ENCODE data around the gene XRN2. TPM values are rescaled to one million over a fixed set of nuclear protein-coding genes. Genes with fewer than 3 reads are reported as not detected.
A peak's percentile ranks its signal among the peaks of the same experiment; 100 is the strongest.

XRN2 gene
- total and polyA plus RNA-seq, 2 of the 13 experiments (the other 11 are each of a cell fraction or from before 2014, with no cell fraction given): 90.3 to 171 TPM

- TF ChIP-seq ZNF788 (CRISPR knock-in tag; IDR thresholded peaks at IDR 0.05; ENCODE audit: borderline replicate concordance) (peak; percentile 89; the same call in 1 of the 2 replicates), YY1 (IDR thresholded peaks at IDR 0.05; ENCODE audit: insufficient read depth, insufficient replicate concordance, low read depth, low read length) (peak; percentile 87), NBN (conservative IDR thresholded peaks at IDR 0.05) (no peak), EEA1 (CRISPR knock-in tag; IDR thresholded peaks at IDR 0.05; ENCODE audit: borderline replicate concordance) (peak; percentile 97), MTF1 (CRISPR knock-in tag; IDR thresholded peaks at IDR 0.05) (0 out of 2 replicates have a peak, but pooled peaks have one; percentile 42), ZNF282 (IDR thresholded peaks at IDR 0.05; ENCODE audit: partially characterized antibody) (no peak), NR2F2 (IDR thresholded peaks at IDR 0.05; ENCODE audit: borderline replicate concordance, low read depth) (peak; percentile 9; the same call in 1 of the 2 replicates), SALL2 (CRISPR knock-in tag; IDR thresholded peaks at IDR 0.05) (peak; percentile 95), ZNF777 (CRISPR knock-in tag; IDR thresholded peaks at IDR 0.05) (peak; percentile 91), RFXAP (CRISPR knock-in tag; IDR thresholded peaks at IDR 0.05; ENCODE audit: borderline replicate concordance) (peak; percentile 89; the same call in 1 of the 2 replicates), ZNF75D (CRISPR knock-in tag; IDR thresholded peaks at IDR 0.05; ENCODE audit: borderline replicate concordance) (peak; percentile 95; the same call in 1 of the 2 replicates), ZSCAN30 (CRISPR knock-in tag; IDR thresholded peaks at IDR 0.05) (0 out of 2 replicates have a peak, but pooled peaks have one; percentile 95), TIGD3 (CRISPR knock-in tag; IDR thresholded peaks at IDR 0.05; ENCODE audit: borderline replicate concordance) (peak; percentile 94), CREB1 (IDR thresholded peaks at IDR 0.05) (peak; percentile 100), CREB1 (CRISPR knock-in tag; IDR thresholded peaks at IDR 0.05) (peak; percentile 96), ZFP1 (CRISPR knock-in tag; IDR thresholded peaks at IDR 0.05) (peak; percentile 77; the same call in 1 of the 2 replicates), POLR2G (IDR thresholded peaks at IDR 0.05; ENCODE audit: low read depth, low read length) (peak; percentile 99), ZNF230 (CRISPR knock-in tag; IDR thresholded peaks at IDR 0.05) (peak; percentile 81), NPAS2 (CRISPR knock-in tag; IDR thresholded peaks at IDR 0.05; ENCODE audit: borderline replicate concordance) (0 out of 2 replicates have a peak, but pooled peaks have one; percentile 60), ATF1 (CRISPR knock-in tag; IDR thresholded peaks at IDR 0.05) (peak; percentile 92), PRPF4 (IDR thresholded peaks at IDR 0.05; ENCODE audit: low read depth, low read length, poor library complexity, severe bottlenecking) (no peak), PPARG (CRISPR knock-in tag; conservative IDR thresholded peaks at IDR 0.05) (peak; percentile 8; the same call in 1 of the 2 replicates), ZNF124 (CRISPR knock-in tag; IDR thresholded peaks at IDR 0.05) (peak; percentile 96), PHF20 (CRISPR knock-in tag; IDR thresholded peaks at IDR 0.05) (peak; percentile 93), ZNF337 (CRISPR knock-in tag; IDR thresholded peaks at IDR 0.05; ENCODE audit: borderline replicate concordance, low read depth) (peak; percentile 71; the same call in 1 of the 2 replicates)
- TF ChIP-seq, protein P1, sequence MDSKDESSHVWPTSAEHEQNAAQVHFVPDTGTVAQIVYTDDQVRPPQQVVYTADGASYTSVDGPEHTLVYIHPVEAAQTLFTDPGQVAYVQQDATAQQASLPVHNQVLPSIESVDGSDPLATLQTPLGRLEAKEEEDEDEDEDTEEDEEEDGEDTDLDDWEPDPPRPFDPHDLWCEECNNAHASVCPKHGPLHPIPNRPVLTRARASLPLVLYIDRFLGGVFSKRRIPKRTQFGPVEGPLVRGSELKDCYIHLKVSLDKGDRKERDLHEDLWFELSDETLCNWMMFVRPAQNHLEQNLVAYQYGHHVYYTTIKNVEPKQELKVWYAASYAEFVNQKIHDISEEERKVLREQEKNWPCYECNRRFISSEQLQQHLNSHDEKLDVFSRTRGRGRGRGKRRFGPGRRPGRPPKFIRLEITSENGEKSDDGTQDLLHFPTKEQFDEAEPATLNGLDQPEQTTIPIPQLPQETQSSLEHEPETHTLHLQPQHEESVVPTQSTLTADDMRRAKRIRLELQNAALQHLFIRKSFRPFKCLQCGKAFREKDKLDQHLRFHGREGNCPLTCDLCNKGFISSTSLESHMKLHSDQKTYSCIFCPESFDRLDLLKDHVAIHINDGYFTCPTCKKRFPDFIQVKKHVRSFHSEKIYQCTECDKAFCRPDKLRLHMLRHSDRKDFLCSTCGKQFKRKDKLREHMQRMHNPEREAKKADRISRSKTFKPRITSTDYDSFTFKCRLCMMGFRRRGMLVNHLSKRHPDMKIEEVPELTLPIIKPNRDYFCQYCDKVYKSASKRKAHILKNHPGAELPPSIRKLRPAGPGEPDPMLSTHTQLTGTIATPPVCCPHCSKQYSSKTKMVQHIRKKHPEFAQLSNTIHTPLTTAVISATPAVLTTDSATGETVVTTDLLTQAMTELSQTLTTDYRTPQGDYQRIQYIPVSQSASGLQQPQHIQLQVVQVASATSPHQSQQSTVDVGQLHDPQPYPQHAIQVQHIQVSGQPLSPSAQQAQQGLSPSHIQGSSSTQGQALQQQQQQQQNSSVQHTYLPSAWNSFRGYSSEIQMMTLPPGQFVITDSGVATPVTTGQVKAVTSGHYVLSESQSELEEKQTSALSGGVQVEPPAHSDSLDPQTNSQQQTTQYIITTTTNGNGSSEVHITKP (CRISPR knock-in tag; IDR thresholded peaks at IDR 0.05; ENCODE audit: low read depth): peak; percentile 46; the same call in 1 of the 2 replicates
These were observed at the start of gene XRN2 (continued) for GRCh38 chr20:21303061-21303871.

Measured in HepG2 (cell line).